MG63 (cell line): ENCODE data around the gene HECTD4. TPM values are rescaled to one million over a fixed set of nuclear protein-coding genes. Genes with fewer than 3 reads are reported as not detected.
A peak's percentile ranks its signal among the peaks of the same experiment; 100 is the strongest.

Experiments
- DNase-seq: peaks from one replicate; pipeline ENCODE4 v3.0.0-alpha.2; 2020
- H3K27me3 ChIP-seq: fragments of 250-450 bp; sonication (Bioruptor Pico); 2 replicates; pipeline ENCODE4 v1.5.1; 2020; ENCODE audit warnings: mild to moderate bottlenecking, moderate library complexity
- H3K36me3 ChIP-seq: fragments of 250-450 bp; sonication (Bioruptor Pico); 2 replicates; pipeline ENCODE4 v1.5.1; 2020; ENCODE audit warnings: mild to moderate bottlenecking, moderate library complexity
- H3K4me3 ChIP-seq: fragments of 250-450 bp; sonication (Bioruptor Pico); 2 replicates; pipeline ENCODE4 v1.5.1; 2020; ENCODE audit warnings: mild to moderate bottlenecking, moderate library complexity
- H3K9me3 ChIP-seq: fragments of 250-450 bp; sonication (Bioruptor Pico); 2 replicates; pipeline ENCODE4 v1.5.1; 2020; ENCODE audit warnings: mild to moderate bottlenecking, moderate library complexity
- total RNA-seq: library from RNA; depleted of rRNA; stranded (reverse); fragments of >200 nt; shearing (Covaris generic); gene quantifications from 2 replicates; pipeline ENCODE4 v1.2.3, GENCODE V29; 2014; ENCODE audit warnings: low replicate concordance

HECTD4 gene
- total RNA-seq, 1 experiment from 2014 or later: 8.0 TPM

DNA sequence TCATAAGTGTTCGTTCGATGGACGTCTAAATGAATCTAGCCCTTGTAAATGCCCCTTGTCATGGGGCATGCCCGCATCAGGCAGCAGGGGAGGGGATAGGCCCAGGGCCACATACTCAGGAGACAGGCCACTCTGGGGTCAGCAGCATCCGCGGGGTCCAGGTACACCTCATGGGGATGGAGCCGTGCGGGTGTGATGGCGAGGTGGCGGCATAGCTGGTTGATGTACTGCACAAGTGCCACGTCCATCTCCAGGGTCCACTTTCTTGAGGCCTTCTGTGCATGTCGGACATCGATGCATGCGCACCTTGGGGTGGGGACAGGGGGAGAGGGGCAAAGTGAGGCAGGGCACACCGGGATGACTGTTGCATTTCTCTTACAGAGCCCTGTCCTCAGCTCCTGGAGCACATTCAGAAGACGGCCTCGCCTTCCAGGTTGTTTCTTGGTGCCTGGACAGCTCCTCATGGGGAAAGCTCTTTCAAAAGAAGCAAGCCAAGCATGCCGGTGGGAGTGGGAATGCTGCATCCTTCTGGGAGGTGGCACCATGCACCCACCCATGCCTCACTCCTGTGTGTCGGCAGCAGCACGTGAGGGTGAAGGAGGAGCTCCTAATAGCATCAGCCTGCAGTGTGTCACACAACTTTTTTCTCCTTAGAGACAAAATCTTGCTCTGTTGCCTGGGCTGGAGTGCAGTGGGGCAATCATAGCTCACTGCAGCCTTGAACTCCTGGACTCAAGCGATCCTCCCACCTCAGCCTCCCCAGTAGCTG is 209.5 kb downstream of the HECTD4 start:
- Histone ChIP-seq H3K36me3 (no peaks in the 10 kb centered on the region; the same call in 1 of the 2 replicates), H3K27me3 (no peaks in the 10 kb centered on the region), H3K4me3 (no peak overlapping the region), H3K9me3 (no peaks in the 10 kb centered on the region)
- no peak for DNase-seq

DNA sequence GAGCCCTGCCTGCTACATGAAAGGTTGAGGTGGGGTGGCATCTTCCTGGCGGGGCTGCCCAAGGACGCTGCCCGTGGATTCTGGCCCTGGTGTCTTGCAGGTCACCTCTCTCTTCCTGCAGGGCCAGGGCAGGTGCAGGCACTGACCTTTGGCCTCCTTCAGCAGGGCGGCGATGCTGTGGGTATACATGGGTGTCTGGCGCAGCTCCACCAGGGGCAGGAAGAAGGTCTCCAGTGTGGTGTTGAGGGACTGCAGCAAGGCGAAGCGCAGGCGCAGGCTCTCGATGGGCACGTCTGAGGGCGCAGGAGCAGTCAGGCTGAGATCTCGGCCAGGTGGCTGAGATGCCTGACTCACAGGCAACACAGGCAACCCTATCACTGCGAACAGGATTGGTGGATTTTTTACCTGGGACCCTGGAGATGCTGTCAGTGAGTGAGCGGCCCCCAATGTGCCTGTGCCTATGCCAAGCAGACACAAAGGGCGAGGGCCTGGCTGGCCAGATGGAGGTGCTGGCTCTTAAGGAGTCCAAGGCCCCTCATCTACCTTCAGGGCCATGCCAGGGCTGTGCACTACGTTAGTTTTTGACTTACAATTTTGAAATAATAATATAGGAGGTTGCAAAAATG is 211.1 kb downstream of the HECTD4 start:
- no peaks in the 10 kb centered on the region; the same call in 1 of the 2 replicates for H3K36me3 ChIP-seq
- DNase-seq: no peak

DNA sequence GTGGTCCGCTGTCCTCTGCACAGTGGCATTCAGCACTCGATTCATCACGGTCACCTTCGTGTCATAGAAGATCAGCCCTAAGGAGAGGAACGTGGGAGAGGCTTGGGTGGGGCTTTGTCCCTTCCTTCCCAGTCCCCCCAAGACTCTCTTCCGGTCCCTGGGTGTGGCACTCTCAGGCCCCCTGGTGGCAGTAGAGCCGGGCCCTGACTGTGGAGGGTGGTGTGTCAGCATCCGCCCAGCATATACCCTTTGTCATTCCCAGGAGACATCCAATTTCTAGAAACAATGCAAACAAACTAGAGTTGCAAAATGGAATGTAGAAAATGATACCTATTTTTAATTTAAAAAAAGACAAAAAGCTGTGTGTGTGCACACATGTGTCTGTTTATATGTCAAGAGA is 211.9 kb downstream of the HECTD4 start:
- no peak overlapping the region for H3K4me3 ChIP-seq
- H3K36me3 ChIP-seq: no peaks in the 10 kb centered on the region; the same call in 1 of the 2 replicates
- H3K9me3 ChIP-seq: no peaks in the 10 kb centered on the region
- peak; percentile 11 for DNase-seq
- H3K27me3 ChIP-seq: no peaks in the 10 kb centered on the region

More for the DNA sequence above, 211.1 kb downstream of the HECTD4 start:
- Histone ChIP-seq H3K9me3 (no peaks in the 10 kb centered on the region), H3K4me3 (no peak overlapping the region), H3K27me3 (no peaks in the 10 kb centered on the region)

DNA sequence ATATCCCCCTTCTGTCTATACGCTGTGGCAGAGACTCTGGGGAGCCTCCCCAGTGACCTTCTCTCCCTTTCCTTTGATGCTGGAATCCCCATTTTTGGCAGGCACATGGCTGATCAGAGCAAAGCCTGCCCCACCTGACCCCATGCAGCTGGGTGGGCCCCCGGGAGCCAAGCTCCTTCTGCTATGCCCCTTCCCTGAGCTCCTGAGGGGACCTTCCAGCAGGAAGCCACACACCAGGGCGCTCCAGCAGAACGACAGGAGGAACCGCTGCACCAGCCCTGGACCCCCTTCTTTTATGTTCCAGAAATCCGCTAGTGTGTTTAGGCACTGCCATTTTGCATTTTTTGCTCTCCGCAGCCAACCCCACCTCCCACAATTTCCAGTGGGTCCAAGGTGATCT is 212.3 kb downstream of the HECTD4 start:
- no peak overlapping the region for H3K4me3 ChIP-seq
- no peak for DNase-seq
- no peaks in the 10 kb centered on the region for H3K9me3 ChIP-seq
- no peaks in the 10 kb centered on the region; the same call in 1 of the 2 replicates for H3K36me3 ChIP-seq
- H3K27me3 ChIP-seq: no peaks in the 10 kb centered on the region

DNA sequence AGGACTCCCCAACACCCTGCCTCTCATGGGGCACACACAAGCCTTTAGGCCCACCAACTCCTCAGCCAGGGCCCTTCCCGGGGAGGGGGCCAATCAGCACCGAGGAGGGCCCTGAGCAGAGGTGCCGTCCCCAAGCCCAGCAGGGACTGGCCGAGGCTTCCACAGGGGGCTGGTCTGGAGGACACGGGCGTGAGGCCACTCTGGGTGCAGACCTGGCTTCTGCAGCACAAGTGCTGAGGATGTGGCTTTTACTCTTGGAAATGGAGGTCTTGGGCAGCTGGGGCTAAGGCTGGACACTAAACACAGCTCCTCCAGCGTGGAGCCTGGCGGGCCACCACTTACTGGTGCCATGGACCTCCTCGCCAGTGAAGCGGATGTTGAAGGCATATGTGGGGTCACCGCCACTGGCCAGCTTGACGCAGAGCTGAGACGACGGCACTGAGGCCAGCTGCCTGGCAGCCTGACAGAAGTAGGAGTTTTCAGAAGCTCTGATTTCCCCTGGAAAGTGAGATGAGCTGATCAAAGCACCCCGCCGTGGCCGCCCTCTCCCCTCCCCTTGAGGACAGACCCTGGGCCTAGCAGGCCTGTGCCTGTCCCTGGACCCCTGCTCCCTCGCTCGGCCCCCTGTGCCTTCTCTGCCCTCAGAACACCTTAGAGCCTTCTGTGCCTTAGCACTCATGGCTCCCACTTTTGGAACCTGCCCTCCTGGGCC is 212.9 kb downstream of the HECTD4 start:
- Histone ChIP-seq H3K36me3 (no peaks in the 10 kb centered on the region; the same call in 1 of the 2 replicates), H3K9me3 (no peaks in the 10 kb centered on the region), H3K4me3 (no peak overlapping the region), H3K27me3 (no peaks in the 10 kb centered on the region)
- DNase-seq: no peak

DNA sequence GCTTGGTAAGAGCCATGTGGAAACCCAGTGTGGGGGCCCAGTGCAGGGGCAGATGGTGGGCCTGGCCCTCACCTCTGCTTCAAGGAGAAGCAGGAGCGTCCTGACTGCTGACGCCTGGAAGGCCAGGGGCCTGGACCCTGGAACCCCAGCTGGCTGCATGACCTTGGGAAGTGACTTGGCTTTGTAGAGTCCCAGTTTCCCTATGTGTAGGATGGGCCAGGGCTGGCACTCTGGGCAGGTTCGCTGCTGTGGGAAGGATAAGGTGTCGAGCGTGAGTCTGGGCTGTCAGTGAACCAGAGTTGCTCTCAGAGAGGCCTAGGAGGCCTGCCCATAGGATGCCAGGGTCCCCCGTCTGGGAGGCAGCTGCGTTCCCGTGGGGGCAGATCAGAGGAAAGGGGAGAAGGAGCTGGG is 213.7 kb downstream of the HECTD4 start:
- Histone ChIP-seq H3K4me3 (no peak overlapping the region), H3K9me3 (no peaks in the 10 kb centered on the region), H3K36me3 (no peaks in the 10 kb centered on the region; the same call in 1 of the 2 replicates), H3K27me3 (no peaks in the 10 kb centered on the region)
- no peak for DNase-seq

DNA sequence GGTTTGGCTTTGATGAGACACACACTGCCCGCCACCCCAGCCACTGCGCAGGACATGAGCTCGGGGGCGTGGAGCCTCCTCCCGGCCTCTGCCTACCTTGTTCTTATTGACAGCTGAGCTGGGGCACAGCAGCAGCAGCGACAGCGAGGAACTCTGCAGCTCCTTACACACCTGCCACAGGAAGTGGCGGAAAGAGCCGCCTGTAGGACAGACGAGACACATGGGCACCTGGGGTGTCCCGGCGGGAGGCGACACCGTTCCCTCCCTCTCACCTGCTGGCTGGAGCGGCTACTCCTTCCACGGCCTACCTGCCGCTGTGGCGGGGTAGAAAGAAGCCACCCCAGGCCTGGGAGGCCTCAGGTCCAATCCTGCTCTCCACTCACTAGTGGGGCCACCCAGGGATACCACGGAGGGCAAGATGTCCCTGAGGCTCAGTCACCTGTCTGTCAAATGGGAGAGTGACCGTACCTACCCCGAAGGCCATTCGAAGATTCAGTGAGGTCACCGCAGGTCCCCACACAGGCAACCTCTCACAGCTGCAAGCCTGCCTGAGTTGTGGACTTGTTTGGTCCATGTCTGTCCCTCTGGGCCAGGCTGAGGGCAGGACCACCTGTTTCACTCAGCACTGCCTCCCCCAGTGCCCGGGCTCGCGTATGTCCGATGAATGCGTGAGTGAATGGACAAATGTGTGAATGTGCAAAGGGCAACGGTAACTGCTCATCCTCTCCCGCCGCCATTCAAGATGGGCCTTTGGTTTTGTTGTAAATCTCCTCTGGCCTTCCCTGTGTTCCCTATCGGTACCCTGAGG is 214.3 kb downstream of the HECTD4 start:
- no peaks in the 10 kb centered on the region for H3K27me3 ChIP-seq
- no peaks in the 10 kb centered on the region for H3K9me3 ChIP-seq
- no peaks in the 10 kb centered on the region for H3K36me3 ChIP-seq
- DNase-seq: no peak
- no peak overlapping the region for H3K4me3 ChIP-seq

DNA sequence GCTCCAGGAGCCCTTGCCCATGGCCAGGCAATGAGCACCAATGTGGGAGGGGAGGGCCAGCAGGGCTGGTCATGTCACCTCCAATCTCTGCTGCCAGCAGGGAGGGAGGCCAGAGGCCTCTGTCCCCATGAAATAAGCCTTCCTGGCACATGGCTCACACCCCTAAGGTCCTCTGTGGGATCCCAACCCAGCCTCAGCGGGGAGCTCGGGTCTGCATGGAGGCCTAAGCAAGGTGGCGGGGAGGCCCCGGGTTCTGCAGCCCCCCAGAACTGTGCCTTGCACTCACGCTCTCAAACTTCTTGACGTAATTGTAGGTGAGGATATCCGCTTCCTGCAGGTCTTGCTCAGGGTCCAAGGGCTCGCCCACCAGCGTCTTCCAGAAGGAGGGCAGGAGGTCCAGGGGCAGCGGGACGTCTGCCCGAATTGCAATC is 215.2 kb downstream of the HECTD4 start:
- DNase-seq: no peak
- Histone ChIP-seq H3K4me3 (no peak overlapping the region), H3K27me3 (no peaks in the 10 kb centered on the region), H3K36me3 (no peaks in the 10 kb centered on the region), H3K9me3 (no peaks in the 10 kb centered on the region)

DNA sequence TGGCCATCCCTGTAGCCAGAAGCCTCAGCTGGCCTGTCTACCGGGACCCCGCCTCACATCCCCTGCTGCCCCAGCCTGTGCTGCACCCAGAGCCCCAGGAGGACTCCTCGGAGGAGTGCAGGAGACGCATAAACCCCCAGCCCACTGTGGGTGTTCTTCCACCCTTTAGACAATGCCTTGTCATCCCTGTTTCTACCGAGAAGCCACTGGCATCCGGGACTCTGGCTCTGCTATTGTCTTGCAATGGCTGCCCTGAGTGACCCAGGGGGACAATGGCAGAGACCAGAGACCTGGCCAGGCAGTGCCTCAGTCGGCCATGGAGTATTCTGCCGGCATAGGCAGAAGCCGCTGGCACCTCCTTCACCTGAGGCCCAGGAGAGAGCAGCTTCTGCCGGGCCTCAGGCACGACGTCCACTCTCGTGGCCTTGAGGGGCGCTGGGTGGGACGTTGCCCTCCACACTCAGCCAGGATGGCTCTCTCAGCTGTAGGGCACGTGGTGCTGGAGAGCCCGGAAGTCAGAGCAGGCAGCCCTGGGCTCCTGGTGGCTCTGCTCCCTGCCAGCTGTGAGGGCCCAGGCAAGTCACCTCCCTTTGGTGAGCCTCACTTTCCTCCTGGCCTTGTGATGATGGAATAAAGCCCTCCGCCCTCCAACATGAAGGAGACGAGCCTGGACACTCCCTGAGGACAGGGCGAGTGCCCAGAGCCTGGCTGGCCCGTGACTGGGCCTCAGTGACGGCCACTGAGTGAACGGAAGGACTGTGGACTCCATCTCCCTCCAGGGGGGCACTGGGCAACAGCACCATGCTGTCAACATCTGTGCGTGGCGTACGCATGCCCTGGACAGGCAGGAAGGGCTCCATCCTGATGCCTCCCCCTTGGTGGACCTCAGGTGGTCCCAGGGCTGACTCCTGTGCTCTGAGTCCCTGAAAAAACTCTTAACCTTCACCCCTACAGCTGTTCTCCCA is 215.9 kb downstream of the HECTD4 start:
- H3K36me3 ChIP-seq: no peaks in the 10 kb centered on the region
- no peak overlapping the region for H3K4me3 ChIP-seq
- H3K27me3 ChIP-seq: no peaks in the 10 kb centered on the region
- H3K9me3 ChIP-seq: no peaks in the 10 kb centered on the region
- DNase-seq: no peak

DNA sequence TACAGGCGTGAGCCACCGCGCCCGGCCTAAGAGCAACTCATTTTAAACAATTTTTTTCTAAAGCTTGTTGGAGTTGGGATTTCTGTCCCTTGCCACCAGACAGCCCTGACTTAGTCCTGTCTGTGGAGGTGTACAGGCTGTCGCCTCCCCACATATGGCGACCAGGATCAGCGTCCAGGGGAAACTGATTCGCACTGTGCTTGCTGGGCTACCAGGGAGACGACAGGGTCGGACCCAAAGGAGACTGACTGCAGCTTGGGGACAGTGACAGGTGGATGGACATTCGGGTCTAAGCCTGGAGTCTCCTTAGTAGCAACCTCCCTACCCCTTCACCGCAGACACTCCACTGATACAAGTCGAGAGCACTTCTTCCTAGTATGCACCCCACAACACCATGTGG is 216.6 kb downstream of the HECTD4 start:
- Histone ChIP-seq H3K36me3 (no peaks in the 10 kb centered on the region), H3K4me3 (no peak overlapping the region), H3K9me3 (no peaks in the 10 kb centered on the region), H3K27me3 (no peaks in the 10 kb centered on the region)
- no peak for DNase-seq

DNA sequence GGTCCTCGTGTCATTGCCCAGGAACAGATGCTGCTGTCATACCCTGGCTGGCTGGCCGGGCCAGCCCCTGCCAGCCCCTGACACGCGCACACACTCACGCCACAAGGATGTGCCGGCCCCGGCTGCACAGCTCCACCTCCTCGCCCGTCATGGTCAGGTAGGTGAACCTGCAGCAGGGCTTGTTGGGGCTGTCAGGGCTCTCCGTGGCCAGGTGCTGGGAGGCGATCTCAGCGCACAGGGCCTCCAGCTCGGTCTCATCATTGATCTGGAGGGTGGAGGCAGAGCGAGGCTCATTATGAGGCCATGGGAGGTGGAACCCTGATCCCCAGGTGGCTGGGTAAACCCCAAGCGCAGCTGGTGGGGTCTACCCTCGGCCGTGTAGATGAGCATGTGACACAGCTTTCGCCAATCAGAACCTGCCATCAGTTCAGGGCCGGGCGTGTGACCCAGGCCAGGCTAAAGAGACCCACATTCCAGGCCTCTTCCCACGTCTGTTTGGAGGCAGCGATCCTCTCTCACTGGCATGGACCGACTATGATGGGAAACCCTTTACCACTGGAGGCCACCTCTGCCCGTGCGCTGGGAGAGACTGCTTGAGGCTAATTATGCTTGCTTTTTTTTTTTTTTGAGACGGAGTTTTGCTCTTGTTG is 218.1 kb downstream of the HECTD4 start:
- DNase-seq: no peak
- H3K36me3 ChIP-seq: peaks cover 7% of the 10 kb centered on the region
- H3K27me3 ChIP-seq: no peaks in the 10 kb centered on the region
- no peak overlapping the region for H3K4me3 ChIP-seq
- no peaks in the 10 kb centered on the region for H3K9me3 ChIP-seq

DNA sequence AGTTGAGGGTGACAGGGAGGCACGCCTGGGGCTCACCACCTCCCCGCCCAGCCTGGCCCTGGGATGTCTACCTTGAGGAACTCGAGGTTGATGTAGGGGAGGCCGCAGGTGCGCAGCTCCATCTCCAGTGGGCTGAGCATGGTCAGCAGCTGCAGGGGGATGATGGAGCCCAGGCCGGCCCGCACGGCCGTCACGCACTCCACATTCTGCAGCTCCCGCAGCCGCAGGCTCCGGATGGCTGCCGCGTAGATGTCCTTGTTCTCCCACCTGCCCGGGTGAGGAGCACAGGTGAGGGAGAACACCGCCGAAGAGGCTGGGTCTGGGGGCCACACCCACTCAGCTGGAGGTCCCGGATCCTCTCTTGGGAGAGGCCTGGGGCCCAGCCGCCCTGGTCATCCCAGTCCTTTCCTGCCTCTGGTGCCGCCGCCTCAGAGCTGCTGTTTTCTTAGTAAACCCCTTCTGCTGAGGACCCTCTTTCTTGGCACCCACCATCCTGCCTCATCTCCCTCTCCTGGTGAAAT is 218.7 kb downstream of the HECTD4 start:
- Histone ChIP-seq H3K36me3 (peaks cover 13% of the 10 kb centered on the region), H3K9me3 (no peaks in the 10 kb centered on the region), H3K4me3 (no peak overlapping the region), H3K27me3 (no peaks in the 10 kb centered on the region)
- no peak for DNase-seq

DNA sequence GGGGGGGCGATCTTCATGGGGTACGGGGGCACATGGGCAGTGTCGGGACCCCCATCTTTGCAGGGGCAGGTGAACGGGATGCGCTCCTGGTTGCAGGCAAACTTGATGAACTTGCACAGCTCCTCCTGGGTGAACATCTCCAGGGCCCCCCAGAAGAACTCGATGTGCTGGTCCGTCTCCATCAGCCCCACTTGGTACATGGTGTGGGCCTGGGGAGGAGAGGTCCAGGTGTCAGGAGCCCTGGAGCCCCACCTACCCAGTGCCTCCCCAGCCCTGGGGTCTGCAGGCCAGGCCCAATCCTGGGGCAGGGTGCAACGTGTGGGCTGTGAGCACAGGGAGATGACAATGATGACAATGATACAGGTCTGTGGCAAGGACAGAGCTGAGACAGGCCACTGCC is 219.2 kb downstream of the HECTD4 start:
- H3K36me3 ChIP-seq: peaks cover 17% of the 10 kb centered on the region
- no peak for DNase-seq
- H3K27me3 ChIP-seq: no peaks in the 10 kb centered on the region

DNA sequence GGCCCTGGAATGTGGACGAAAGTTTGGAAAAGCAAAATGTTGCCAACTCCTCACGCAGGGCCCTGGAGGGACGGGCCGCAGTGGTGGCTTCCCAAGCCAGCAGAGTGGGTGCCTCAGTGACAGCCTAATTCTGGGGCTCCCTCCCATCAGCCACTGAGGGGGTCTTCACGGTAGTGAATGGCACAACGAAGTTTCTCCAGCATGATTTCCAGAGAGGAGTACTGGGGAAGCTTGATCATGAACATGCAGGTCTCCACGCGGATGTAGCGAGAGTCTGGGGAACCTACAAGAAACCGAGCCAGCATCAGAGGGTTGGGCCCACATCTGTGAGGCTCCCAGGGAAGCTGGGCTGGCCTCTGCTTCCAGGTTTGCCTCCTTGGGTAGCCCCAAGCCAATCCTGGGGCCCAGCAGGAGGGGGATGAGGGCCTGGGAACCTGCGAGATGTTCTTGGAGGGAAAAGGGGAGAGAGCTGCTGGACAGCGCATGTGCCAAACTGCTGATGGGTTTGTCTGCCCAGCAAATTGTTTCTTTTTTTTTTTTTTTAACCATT is 219.9 kb downstream of the HECTD4 start:
- no peak for DNase-seq

More for the DNA sequence above, 219.2 kb downstream of the HECTD4 start:
- Histone ChIP-seq H3K4me3 (no peak overlapping the region), H3K9me3 (no peaks in the 10 kb centered on the region)

DNA sequence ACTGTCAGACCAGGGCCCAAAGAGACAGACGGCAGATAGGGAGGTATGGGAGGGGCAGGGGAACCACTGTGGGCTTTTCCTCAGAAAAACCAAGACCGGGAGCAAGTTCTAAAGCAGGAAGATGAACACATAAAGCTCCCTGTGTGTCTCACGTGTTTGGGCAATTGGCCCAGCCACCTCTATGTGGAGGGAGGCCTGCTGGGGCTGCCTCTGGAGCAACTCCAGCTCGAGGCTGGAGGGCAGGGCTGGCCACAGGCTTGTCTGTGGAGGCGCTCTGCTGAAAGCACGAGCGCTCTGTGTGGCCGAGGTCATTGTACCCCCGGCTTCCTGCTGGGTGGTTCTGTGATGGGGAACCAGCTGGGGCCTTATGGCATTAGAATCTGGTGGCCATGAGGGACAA is 220.5 kb downstream of the HECTD4 start:
- no peak for DNase-seq
- peaks cover 31% of the 10 kb centered on the region for H3K36me3 ChIP-seq
- H3K27me3 ChIP-seq: no peaks in the 10 kb centered on the region
- no peak overlapping the region for H3K4me3 ChIP-seq
- no peaks in the 10 kb centered on the region for H3K9me3 ChIP-seq

More for the DNA sequence above, 219.9 kb downstream of the HECTD4 start:
- H3K36me3 ChIP-seq: peaks cover 25% of the 10 kb centered on the region
- no peaks in the 10 kb centered on the region for H3K9me3 ChIP-seq
- no peak overlapping the region for H3K4me3 ChIP-seq
- H3K27me3 ChIP-seq: no peaks in the 10 kb centered on the region
